ENCODE results near the gene NAA25.

DNA sequence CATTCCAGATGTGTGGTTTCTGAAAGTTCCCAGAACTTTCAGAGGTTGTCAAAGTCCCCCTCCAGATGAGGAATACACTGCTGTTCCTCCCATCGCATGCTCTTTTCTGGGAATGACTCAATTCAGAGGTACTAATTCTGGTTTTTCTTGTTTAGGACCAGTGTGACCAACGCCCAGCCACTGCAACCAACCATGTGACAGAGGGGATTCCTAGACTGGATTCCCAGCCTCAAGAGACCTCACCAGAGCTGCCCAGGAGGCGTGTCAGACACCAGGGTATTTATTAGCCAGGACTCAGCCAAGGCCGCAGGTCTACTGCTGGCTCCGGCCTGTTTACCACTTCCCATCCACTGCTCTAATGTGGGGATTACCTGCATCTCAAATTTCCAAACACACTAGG, 41.0 kb upstream of the NAA25 start:
- TF ChIP-seq, protein P1, sequence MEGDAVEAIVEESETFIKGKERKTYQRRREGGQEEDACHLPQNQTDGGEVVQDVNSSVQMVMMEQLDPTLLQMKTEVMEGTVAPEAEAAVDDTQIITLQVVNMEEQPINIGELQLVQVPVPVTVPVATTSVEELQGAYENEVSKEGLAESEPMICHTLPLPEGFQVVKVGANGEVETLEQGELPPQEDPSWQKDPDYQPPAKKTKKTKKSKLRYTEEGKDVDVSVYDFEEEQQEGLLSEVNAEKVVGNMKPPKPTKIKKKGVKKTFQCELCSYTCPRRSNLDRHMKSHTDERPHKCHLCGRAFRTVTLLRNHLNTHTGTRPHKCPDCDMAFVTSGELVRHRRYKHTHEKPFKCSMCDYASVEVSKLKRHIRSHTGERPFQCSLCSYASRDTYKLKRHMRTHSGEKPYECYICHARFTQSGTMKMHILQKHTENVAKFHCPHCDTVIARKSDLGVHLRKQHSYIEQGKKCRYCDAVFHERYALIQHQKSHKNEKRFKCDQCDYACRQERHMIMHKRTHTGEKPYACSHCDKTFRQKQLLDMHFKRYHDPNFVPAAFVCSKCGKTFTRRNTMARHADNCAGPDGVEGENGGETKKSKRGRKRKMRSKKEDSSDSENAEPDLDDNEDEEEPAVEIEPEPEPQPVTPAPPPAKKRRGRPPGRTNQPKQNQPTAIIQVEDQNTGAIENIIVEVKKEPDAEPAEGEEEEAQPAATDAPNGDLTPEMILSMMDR (IDR thresholded peaks at IDR 0.05), result no peak
- TF ChIP-seq POLR2A (IDR thresholded peaks at IDR 0.05), result no peak

All from lower leg skin (tissue), 3 donors.